Esophagus muscularis mucosa (tissue), 4 donors: ENCODE data around the gene ADCY5.

Source experiments
- CTCF ChIP-seq, 3 experiments: fragments of 200-600 bp in 2 of 3; fragments of 450-650 bp in 1 of 3; sonication (generic) in 2 of 3; IDR thresholded peaks; one replicate each; pipeline ENCODE4 v1.5.1; 2017 to 2019; ENCODE audit warnings: antibody characterized with exemption in 3 of 3, mild to moderate bottlenecking in 2 of 3, moderate library complexity in 1 of 3
- EP300 ChIP-seq: sonication (generic); formaldehyde crosslinking; IDR thresholded peaks from one replicate; pipeline ENCODE4 v1.6.1; 2017; ENCODE audit warnings: antibody characterized with exemption
- POLR2A ChIP-seq: fragments of 450-650 bp; IDR thresholded peaks from one replicate; pipeline ENCODE4 v1.6.1; 2017; ENCODE audit warnings: antibody characterized with exemption, moderate library complexity, mild to moderate bottlenecking, low read depth
- POLR2AphosphoS5 ChIP-seq, 2 donors: sonication (generic); formaldehyde crosslinking; IDR thresholded peaks; one replicate each; pipeline ENCODE4 v1.6.1; 2017; ENCODE audit warnings: antibody characterized with exemption in 2 of 2

GRCh38 chr3:123338620-123339061 lies 110.2 kb downstream of the ADCY5 start:
- TF ChIP-seq CTCF (IDR thresholded peaks at IDR 0.05) (no peak), POLR2AphosphoS5 (IDR thresholded peaks at IDR 0.05) (peak in 1 of 2 donors; percentile 31), POLR2A (no peak), EP300 (no peak)
